ENCODE measurements around the gene CD109.
A peak's percentile ranks its signal among the peaks of the same experiment; 100 is the strongest.
"Not testable (repeated sequence)": the region's sequence is repeated elsewhere in the genome, so short reads cannot be mapped to it uniquely, and the experiment has no call there.

The CD109 gene

GRCh38 chr6:73791336-73791735, 95.3 kb downstream of the CD109 start:
- no peak for DNase-seq (ENCODE audit: low read depth)

- DNase-seq (ENCODE audit: low read depth) = no peak
Measured at GRCh38 chr6:73792738-73793137, 96.7 kb downstream of the CD109 start.

- no peak for DNase-seq (ENCODE audit: low read depth)
Measured at GRCh38 chr6:73796881-73797280, 100.9 kb downstream of the CD109 start.

- DNase-seq (ENCODE audit: low read depth) = no peak
Measured at GRCh38 chr6:73797861-73798260, 101.9 kb downstream of the CD109 start.

GRCh38 chr6:73798592-73798991, 102.6 kb downstream of the CD109 start:
- DNase-seq (ENCODE audit: low read depth) = peak; percentile 90

GRCh38 chr6:73800997-73801396, 105.0 kb downstream of the CD109 start:
- no peak for DNase-seq (ENCODE audit: low read depth)

GRCh38 chr6:73801652-73802268, 105.8 kb downstream of the CD109 start:
- DNase-seq (ENCODE audit: low read depth) = no peak

- DNase-seq (ENCODE audit: low read depth) = no peak
Measured at GRCh38 chr6:73802366-73802765, 106.4 kb downstream of the CD109 start.

- peak; percentile 92 for DNase-seq (ENCODE audit: low read depth)
Measured at GRCh38 chr6:73803562-73804241, 107.7 kb downstream of the CD109 start.

GRCh38 chr6:73805221-73805620, 109.2 kb downstream of the CD109 start:
- DNase-seq (ENCODE audit: low read depth) = not testable (repeated sequence)

- not testable (repeated sequence) for DNase-seq (ENCODE audit: low read depth)
Measured at GRCh38 chr6:73805982-73806381, 110.0 kb downstream of the CD109 start.

GRCh38 chr6:73811706-73812105, 115.7 kb downstream of the CD109 start:
- DNase-seq (ENCODE audit: low read depth) = no peak

GRCh38 chr6:73817253-73817652, 121.2 kb downstream of the CD109 start:
- no peak for DNase-seq (ENCODE audit: low read depth)

GRCh38 chr6:73823046-73823735, 127.2 kb downstream of the CD109 start:
- no peak for DNase-seq (ENCODE audit: low read depth)

GRCh38 chr6:73823832-73824231, 127.8 kb downstream of the CD109 start:
- DNase-seq (ENCODE audit: low read depth) = no peak

GRCh38 chr6:73826571-73826970, 130.6 kb downstream of the CD109 start:
- no peak for DNase-seq (ENCODE audit: low read depth)

- no peak for DNase-seq (ENCODE audit: low read depth)
Measured at GRCh38 chr6:73830119-73830518, 134.1 kb downstream of the CD109 start.

GRCh38 chr6:73832313-73832712, 136.3 kb downstream of the CD109 start:
- peak; percentile 50 for DNase-seq (ENCODE audit: low read depth)

GRCh38 chr6:73844696-73845095, 148.7 kb downstream of the CD109 start:
- DNase-seq (ENCODE audit: low read depth) = not testable (repeated sequence)

GRCh38 chr6:73851048-73851447, 155.0 kb downstream of the CD109 start:
- DNase-seq (ENCODE audit: low read depth) = not testable (repeated sequence)

GRCh38 chr6:73854998-73855718, 159.2 kb downstream of the CD109 start:
- no peak for DNase-seq (ENCODE audit: low read depth)

- DNase-seq (ENCODE audit: low read depth) = no peak
Measured at GRCh38 chr6:73857341-73857890, 161.4 kb downstream of the CD109 start.

Measured in GM04503 (cell line).